ENCODE measurements around the gene ZNF582. TPM values are rescaled to one million over a fixed set of nuclear protein-coding genes. Genes with fewer than 3 reads are reported as not detected.
A peak's percentile ranks its signal among the peaks of the same experiment; 100 is the strongest.

Gene ZNF582
- total and polyA plus RNA-seq, 7 experiments from 2014 or later = 1.7 to 7.6 (median 5.7) TPM

GRCh38 chr19:56383826-56384605, 9.3 kb downstream of the ZNF582 start:
- ChIA-PET POLR2A (no interaction called here), CTCF (no interaction called here)
- H3K4me3 Mint-ChIP-seq = no peak overlapping the region
- DNase-seq (no peak), ATAC-seq (no peak)
- no peaks in the 10 kb centered on the region for H3K27me3 Mint-ChIP-seq
- Histone ChIP-seq H3K27me3 (ENCODE audit: control insufficient read depth in 2 of 2, insufficient read depth in 2 of 2, low read length in 2 of 2) (no peaks in the 10 kb centered on the region), H3K36me3 (ENCODE audit: control insufficient read depth in 2 of 3, insufficient read depth in 3 of 3, low read length in 3 of 3) (peaks cover 0 to 37% (median 6%) of the 10 kb centered on the region in 3 experiments), H3K9me3 (ENCODE audit: control insufficient read depth in 2 of 3, low read length in 3 of 3) (peaks cover 0 to 69% (median 7%) of the 10 kb centered on the region in 3 experiments), H3K27ac (ENCODE audit: low read depth, low read length) (no peak overlapping the region), H3K4me1 (ENCODE audit: control insufficient read depth in 2 of 2, insufficient read depth in 2 of 2, low read length in 2 of 2) (no peaks in the 10 kb centered on the region), H3K4me3 (ENCODE audit: low read length) (peak overlapping the region; percentile 2)
- H3K36me3 Mint-ChIP-seq = peaks cover 16 to 68% (median 60%) of the 10 kb centered on the region in 5 donors
- no peak overlapping the region for H3K27ac Mint-ChIP-seq
- no peaks in the 10 kb centered on the region for H3K4me1 Mint-ChIP-seq
- intact Hi-C loops (cut with micrococcal nuclease) = no loop called here
- H3K9me3 Mint-ChIP-seq = peaks cover 10 to 99% (median 69%) of the 10 kb centered on the region in 11 donors

- peaks cover 22 to 100% (median 70%) of the 10 kb centered on the region in 11 donors for H3K9me3 Mint-ChIP-seq
- Histone ChIP-seq H3K27ac (ENCODE audit: low read depth, low read length) (no peak overlapping the region), H3K36me3 (ENCODE audit: control insufficient read depth in 2 of 3, insufficient read depth in 3 of 3, low read length in 3 of 3) (peaks cover 0 to 55% (median 31%) of the 10 kb centered on the region in 3 experiments), H3K4me1 (ENCODE audit: control insufficient read depth in 2 of 2, insufficient read depth in 2 of 2, low read length in 2 of 2) (no peaks in the 10 kb centered on the region), H3K4me3 (ENCODE audit: low read length) (no peak overlapping the region), H3K27me3 (ENCODE audit: control insufficient read depth in 2 of 2, insufficient read depth in 2 of 2, low read length in 2 of 2) (no peaks in the 10 kb centered on the region), H3K9me3 (ENCODE audit: control insufficient read depth in 2 of 3, low read length in 3 of 3) (peaks cover 0 to 86% (median 15%) of the 10 kb centered on the region in 3 experiments)
- intact Hi-C loops (cut with micrococcal nuclease) = no loop called here
- H3K4me3 Mint-ChIP-seq = no peak overlapping the region
- ATAC-seq (no peak), DNase-seq (no peak)
- no peaks in the 10 kb centered on the region for H3K4me1 Mint-ChIP-seq
- POLR2A ChIA-PET = no interaction called here
- no peak overlapping the region for H3K27ac Mint-ChIP-seq
- CTCF ChIA-PET = no interaction called here
- H3K27me3 Mint-ChIP-seq = no peaks in the 10 kb centered on the region
- H3K36me3 Mint-ChIP-seq = peaks cover 56 to 73% (median 66%) of the 10 kb centered on the region in 5 donors
Measured at GRCh38 chr19:56377105-56377924, 16.0 kb downstream of the ZNF582 start.

GRCh38 chr19:56372281-56372680, 21.1 kb downstream of the ZNF582 start:
- H3K9me3 Mint-ChIP-seq = peaks cover 23 to 100% (median 58%) of the 10 kb centered on the region in 11 donors
- ChIA-PET CTCF (interaction anchor here (0.8 kb wide), 1 partner anchor 118 kb away, joined by 3 read pairs; no protein-coding TSS in a partner anchor), POLR2A (no interaction called here)
- Histone ChIP-seq H3K36me3 (ENCODE audit: control insufficient read depth in 2 of 3, insufficient read depth in 3 of 3, low read length in 3 of 3) (peaks cover 0 to 69% (median 27%) of the 10 kb centered on the region in 3 experiments), H3K27me3 (ENCODE audit: control insufficient read depth in 2 of 2, insufficient read depth in 2 of 2, low read length in 2 of 2) (no peaks in the 10 kb centered on the region), H3K27ac (ENCODE audit: low read depth, low read length) (no peak overlapping the region), H3K9me3 (ENCODE audit: control insufficient read depth in 2 of 3, low read length in 3 of 3) (peaks cover 0 to 55% (median 10%) of the 10 kb centered on the region in 3 experiments), H3K4me1 (ENCODE audit: control insufficient read depth in 2 of 2, insufficient read depth in 2 of 2, low read length in 2 of 2) (peaks cover 0 to 9% of the 10 kb centered on the region in 2 donors), H3K4me3 (ENCODE audit: low read length) (no peak overlapping the region)
- ATAC-seq (no peak), DNase-seq (no peak)
- intact Hi-C loops (cut with micrococcal nuclease) = no loop called here
- no peak overlapping the region for H3K4me3 Mint-ChIP-seq
- H3K27me3 Mint-ChIP-seq = no peaks in the 10 kb centered on the region
- H3K27ac Mint-ChIP-seq = no peak overlapping the region
- H3K36me3 Mint-ChIP-seq = peaks cover 54 to 93% (median 81%) of the 10 kb centered on the region in 5 donors
- H3K4me1 Mint-ChIP-seq = peaks cover 6 to 33% (median 26%) of the 10 kb centered on the region in 7 donors

GRCh38 chr19:56369886-56370676, 23.3 kb downstream of the ZNF582 start:
- H3K27ac ChIP-seq (ENCODE audit: low read depth, low read length) = no peak overlapping the region
- H3K36me3 ChIP-seq (ENCODE audit: control insufficient read depth in 2 of 3, insufficient read depth in 3 of 3, low read length in 3 of 3) = peaks cover 0 to 47% (median 15%) of the 10 kb centered on the region in 3 experiments
- ChIA-PET POLR2A (no interaction called here), CTCF (no interaction called here)
- Mint-ChIP-seq H3K4me1 (peaks cover 6 to 33% (median 26%) of the 10 kb centered on the region in 7 donors), H3K27me3 (no peaks in the 10 kb centered on the region), H3K36me3 (peaks cover 35 to 87% (median 73%) of the 10 kb centered on the region in 5 donors), H3K9me3 (peaks cover 20 to 99% (median 55%) of the 10 kb centered on the region in 11 donors), H3K27ac (peak overlapping the region in 1 of 9 donors; percentile 47), H3K4me3 (peak overlapping the region in 8 of 10 donors; percentile 14 to 72 (median 39))
- peaks cover 0 to 41% (median 0%) of the 10 kb centered on the region in 3 experiments for H3K9me3 ChIP-seq (ENCODE audit: control insufficient read depth in 2 of 3, low read length in 3 of 3)
- H3K4me1 ChIP-seq (ENCODE audit: control insufficient read depth in 2 of 2, insufficient read depth in 2 of 2, low read length in 2 of 2) = peaks cover 0 to 9% of the 10 kb centered on the region in 2 donors
- no peaks in the 10 kb centered on the region for H3K27me3 ChIP-seq (ENCODE audit: control insufficient read depth in 2 of 2, insufficient read depth in 2 of 2, low read length in 2 of 2)
- ATAC-seq = no peak
- intact Hi-C loops (cut with micrococcal nuclease) = no loop called here
- no peak overlapping the region for H3K4me3 ChIP-seq (ENCODE audit: low read length)
- DNase-seq = no peak

DNA sequence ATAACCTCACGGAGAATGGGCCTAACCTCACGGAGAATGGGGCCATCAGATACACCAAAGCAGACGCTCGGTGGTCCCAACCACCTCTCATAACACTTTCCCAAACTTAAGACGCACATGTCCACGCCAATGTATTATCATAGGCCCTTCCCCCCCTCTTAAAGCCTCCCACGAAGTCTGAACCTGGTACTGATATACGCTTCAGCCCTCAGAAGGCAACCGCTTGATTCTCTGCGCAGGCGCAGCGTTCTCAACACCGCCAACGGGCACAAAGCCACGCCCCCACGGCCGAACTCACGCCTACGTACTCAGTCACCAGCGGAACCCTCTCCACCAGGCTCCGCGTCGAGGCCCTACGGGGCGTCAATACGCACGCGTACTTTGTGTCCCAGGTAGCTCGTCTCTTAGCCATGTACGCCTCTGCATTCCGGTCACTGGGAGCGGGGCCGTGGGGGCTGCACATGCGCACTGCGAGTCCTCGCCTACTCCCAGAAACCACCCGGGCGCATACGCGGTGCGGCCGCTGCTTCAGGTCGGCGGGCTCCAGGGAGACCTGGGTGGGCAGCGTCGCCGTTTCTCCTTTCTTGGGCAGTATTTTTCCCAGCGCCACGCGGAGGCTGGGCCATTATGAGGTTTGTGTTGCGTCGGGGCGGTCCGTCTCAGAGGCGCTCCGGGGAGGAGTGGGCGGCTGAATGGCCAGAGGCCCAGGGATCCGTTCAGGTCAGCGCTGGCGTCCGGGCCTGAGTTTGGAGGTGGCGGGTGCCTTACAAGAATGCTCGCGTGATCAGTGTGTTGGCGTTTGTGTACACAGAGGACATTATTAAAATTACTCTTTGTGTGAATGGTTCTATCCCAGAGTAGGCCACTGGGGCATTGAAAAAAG, 25.3 kb downstream of the ZNF582 start:
- Histone ChIP-seq H3K9me3 (ENCODE audit: control insufficient read depth in 2 of 3, low read length in 3 of 3) (peaks cover 0 to 43% (median 0%) of the 10 kb centered on the region in 3 experiments), H3K36me3 (ENCODE audit: control insufficient read depth in 2 of 3, insufficient read depth in 3 of 3, low read length in 3 of 3) (peaks cover 0 to 27% (median 2%) of the 10 kb centered on the region in 3 experiments), H3K4me1 (ENCODE audit: control insufficient read depth in 2 of 2, insufficient read depth in 2 of 2, low read length in 2 of 2) (peaks cover 0 to 9% of the 10 kb centered on the region in 2 donors), H3K27me3 (ENCODE audit: control insufficient read depth in 2 of 2, insufficient read depth in 2 of 2, low read length in 2 of 2) (no peaks in the 10 kb centered on the region), H3K27ac (ENCODE audit: low read depth, low read length) (peak overlapping the region; percentile 70), H3K4me3 (ENCODE audit: low read length) (peak overlapping the region; percentile 68)
- Mint-ChIP-seq H3K4me1 (peaks cover 6 to 33% (median 26%) of the 10 kb centered on the region in 7 donors), H3K9me3 (peaks cover 20 to 99% (median 48%) of the 10 kb centered on the region in 11 donors), H3K27me3 (no peaks in the 10 kb centered on the region), H3K4me3 (peak overlapping the region; percentile 87 to 98 (median 95)), H3K27ac (peak overlapping the region; percentile 63 to 95 (median 87)), H3K36me3 (peaks cover 21 to 83% (median 61%) of the 10 kb centered on the region in 5 donors)
- POLR2A ChIA-PET = interaction anchor here (1.0 to 2.3 kb wide), 3 partner anchors 25 to 53 kb away, joined by 3 to 8 read pairs (median 3); partner anchors contain the start of genes ZNF582, ZNF583 and ZSCAN5A
- ATAC-seq = peak; percentile 96
- CTCF ChIA-PET = interaction anchor here (1.1 kb wide), 1 partner anchor 9 kb away, joined by 3 read pairs; no protein-coding TSS in a partner anchor
- DNase-seq = peak; percentile 65 to 85 (median 74)
- intact Hi-C loops (cut with micrococcal nuclease) = loop anchor here in 1 of 2 donors (1.0 kb wide), 1 partner anchor 25 kb away; the partner anchor contains the start of gene ZNF582

Data from naive thymus-derived CD4-positive, alpha-beta T cell (primary cell).